UCSD-AML1 (cell line): ENCODE results near the gene CEP128.

Experiments used
- DNase-seq: peaks from one replicate; lab custom pipeline; 2025; ENCODE audit not compliant: unreplicated experiment; lab: John Stamatoyannopoulos, UW

Gene CEP128

DNA sequence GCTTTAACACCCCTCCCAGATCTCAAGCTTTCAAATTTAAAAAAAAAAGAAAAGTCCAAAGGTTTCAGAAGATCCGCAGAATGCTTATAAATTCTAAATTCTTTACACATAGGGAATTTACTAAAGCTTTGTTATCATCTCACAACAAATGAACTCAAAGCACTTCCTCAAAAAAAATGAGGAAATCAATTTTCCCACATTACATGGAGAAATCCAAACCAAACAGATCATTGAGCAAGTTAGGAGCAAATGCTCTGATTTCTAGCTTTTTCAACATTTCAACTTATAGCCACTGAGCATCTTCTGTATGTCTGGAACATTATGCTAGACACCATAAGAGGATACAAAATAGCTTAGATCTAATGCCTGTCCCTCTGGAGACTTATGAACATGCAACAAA, 161.0 kb downstream of the CEP128 start:
- no peak for DNase-seq

DNA sequence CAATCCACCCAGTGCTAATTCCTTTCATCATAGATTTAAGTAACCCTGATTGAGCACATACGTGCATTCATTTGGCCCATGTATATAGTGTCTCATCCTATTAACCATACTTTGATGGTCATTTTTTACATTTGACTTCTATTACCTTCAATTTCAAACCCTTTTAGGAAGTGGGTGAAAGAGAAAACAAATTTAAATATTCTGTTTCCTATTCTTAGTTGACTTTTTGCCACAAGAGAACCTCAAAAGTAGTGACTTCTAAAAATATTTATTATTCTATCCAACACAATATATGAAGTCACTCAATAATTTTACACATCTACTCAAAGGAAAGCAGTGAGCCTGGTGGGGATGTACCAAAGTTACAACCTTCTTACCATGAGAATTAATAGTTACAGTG, 164.9 kb downstream of the CEP128 start:
- no peak for DNase-seq

DNA sequence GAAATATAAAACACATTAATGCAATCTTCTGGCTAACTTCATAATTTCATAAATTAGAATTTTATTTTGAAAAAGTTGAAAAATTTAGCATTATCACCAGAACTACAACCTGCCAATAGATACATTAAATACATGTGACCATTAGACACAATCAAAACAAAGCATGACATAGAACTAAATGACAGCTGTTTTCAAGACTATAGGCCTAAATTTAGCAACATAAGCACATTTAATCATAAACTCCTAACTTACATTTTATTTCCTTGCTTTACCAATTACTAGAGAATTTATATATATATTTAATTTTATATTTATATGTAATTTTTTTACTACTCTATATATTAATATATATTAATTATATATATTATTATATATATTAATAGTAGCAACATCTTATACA, 165.4 kb downstream of the CEP128 start:
- DNase-seq = no peak

DNA sequence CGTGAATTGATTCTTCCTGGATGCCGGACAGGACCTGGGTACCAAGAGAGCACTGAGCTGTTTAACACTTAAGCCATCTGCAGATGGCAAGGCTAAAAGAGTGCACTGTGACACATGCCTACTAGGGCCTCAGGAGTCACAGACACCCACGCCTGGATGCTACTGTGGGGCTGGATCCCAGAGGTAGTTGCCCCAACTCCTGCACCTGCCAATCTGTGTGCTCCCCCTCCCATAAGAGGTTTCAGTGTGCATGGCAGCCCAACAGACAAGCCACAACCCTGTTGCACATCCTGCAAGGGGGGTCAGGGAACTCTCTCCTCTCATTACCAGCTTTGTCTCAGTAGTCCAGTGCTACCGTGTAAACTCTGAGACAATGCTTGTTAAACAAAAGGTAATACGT, 169.0 kb downstream of the CEP128 start:
- DNase-seq = no peak

DNA sequence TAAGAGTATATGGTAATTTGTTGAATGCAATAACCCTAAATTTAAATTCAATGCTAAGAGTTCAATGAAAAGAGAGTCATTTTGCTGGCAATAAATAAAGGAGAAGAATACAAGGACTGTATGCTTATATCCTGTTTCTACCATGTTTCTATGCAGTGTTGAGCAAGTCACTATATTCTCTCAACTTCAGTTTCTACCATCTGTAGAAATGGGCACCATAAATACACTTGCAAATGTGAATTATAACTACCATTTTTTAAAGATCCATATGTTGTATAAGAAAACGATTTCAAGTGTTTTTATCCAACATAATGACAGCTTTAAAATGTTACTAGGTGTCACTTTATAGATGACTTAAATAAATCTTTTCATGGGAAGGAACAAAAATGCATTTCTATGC, 170.3 kb downstream of the CEP128 start:
- DNase-seq = no peak

DNA sequence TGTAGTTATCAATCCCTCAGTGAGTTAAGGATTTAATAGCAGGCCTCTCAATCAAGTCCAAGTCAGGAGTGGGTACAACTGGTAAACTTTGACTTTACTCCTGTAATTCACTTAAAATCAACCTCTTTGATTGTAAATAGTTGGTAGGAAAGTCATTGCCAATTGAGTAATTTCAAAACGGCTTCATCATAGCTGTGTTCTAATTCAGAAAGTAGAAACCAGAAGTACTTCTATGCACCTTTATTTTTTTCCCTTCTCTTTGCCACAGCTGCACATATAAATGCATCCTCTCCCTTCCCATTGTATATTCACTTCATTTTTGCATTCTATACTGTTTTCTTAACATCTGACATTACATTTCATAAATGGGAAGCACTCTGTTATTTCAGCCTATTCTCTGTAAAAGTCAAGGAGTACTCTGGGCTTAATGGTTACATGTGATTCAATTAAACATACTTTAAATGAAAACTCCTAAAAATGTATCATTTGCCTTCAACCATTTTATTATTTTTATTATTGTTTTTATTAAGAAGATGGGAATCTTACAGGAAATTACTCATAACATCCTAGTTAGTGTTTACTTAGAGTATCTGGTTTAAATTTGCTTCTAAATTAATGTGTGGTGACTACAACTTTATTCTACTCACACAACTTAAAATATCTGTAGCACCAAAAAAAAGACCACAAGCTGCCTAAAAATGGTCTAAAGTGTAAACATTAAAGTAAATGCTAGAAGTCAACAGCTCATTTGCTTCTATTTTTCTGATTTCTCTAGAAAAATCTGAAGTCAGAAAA, 171.2 kb downstream of the CEP128 start:
- DNase-seq = no peak

DNA sequence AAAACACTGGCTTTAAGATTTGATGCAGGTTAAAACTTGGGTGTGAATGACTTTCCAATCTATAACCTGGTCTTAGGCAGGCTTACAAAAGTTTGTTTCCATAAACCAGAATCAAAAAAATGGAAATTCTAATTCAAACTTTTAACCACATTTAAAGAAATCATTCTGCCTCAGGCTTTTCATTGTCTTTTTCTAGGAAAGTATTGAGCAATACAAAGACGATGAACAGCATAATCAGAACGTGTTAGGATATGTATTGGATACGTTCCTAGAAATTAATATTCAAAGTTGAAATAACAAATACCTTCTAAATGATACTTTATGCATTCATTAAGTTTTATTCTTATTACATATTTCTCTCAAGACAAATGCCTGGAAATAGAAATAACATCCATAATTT, 172.9 kb downstream of the CEP128 start:
- no peak for DNase-seq

DNA sequence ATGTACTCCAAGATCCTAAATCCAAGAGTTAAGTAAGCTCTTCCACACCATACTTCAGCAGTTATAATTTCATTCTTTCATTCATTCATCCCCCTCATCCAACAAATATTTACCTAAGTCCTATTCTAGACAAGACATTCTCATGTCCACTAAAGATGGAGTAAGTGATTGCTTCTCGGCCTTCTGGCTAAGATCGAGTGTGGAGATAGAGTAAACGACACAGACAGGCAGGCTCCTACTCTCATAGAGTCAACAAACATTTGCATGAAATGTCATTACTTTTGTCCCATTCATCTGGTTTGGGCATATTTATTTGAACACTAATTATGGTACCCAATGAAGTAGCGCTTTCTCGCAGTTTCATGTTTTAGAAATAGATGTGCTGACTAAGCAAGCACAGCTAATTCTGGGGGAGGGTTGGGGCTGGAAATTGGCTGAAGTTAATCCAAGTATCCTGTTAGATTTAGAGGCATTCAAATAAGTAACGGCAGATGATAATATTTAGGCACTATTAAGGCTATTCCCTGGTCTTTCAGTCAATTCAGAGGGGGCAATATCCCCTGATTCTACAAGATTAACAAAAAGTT, 176.5 kb downstream of the CEP128 start:
- no peak for DNase-seq

DNA sequence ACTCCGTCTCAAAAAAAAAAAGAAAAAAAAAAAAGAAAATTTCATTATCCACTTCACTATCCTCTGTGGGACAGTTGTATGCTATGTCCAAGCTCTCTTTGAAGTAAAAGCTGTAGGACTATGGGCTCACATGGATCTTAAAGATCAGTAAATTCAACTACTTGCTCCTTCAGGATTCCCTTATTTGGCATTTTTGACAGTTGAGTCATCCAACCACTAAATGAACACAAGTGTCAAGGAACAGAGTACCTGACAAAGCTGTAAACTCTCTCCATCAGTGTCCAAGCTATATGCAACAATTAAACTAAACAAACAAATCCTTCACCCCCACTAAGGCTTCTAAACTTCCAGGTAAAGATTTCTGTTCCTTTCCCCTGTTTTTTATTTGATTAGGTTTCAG, 177.0 kb downstream of the CEP128 start:
- DNase-seq = no peak

DNA sequence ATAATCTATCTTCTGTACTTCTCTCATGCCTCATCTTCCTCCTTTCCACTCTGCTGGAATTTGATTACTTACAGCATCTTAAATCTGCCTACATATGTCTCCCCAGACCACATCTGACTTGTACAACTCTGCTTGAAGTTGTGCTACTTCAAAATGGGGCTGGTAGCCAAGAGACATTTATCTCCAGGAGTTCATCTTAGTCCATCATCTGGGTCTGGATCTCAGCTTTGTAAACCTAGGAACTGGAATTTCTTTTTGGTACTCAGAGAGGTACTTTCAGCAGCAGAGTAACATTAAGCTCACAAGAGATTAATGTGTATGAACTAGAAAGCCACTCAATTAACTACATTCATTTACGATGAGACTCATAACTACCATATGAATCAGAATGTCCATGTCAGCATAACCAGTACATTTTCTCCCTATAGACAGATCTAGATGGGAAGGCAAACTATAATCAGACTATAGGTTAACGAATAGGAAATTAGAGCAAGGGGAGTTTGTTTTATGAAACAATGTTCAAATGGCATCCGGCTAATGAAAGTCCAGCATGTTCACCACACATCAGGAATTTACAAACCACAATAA, 178.8 kb downstream of the CEP128 start:
- DNase-seq = no peak

DNA sequence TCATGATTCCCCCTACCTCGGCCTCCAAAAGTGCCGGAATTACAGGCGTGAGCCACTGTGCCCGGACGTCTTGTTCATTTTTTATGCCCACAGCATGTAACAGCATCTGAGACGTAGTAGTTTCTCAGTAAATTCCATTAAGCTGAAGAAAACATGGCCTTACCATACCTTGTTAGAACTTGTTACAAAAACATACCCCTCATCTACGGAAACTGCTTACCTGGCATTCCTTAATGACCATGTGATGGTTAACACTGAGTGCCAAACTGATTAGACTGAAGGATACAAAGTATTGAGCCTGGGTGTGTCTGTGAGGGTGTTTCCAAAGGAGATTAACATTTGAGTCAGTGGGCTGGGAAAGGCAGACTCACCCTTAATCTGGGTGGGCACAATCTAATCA, 186.8 kb downstream of the CEP128 start:
- no peak for DNase-seq

DNA sequence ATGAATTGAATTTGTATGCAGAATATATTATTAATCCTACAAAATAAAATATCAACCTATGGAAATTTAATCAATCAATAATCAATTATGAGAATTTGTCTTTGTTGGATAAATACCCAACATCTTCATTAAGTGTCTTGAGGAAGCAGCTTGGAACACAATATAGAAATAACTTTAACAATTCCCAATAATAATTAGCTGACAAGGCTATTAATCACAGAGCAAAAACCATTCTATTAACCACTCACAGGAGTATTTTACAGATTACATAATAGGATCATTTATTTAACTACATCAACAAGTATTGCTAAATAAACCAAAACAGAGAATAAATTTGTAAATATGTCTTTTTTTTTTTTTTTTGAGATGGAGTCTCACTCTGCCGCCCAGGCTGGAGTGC, 190.3 kb downstream of the CEP128 start:
- DNase-seq = no peak

DNA sequence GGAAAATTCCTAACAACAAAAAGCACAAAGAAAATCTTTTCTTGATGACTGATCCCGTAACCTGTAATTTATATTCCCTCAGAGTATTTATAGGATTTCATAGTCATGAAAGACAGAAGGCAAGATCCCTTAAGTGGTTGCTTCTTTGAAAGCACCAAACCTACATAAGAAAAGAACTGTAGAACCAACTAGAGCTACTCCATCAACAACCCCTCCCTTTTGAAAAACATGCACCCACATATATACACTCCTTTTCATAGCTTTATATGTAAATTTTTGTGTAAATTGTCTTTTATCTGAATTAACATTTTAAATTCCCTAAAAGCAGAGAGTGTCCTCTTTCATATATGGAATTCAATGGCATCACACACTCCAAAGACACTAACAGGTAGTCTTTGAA, 215.3 kb downstream of the CEP128 start:
- DNase-seq = no peak

DNA sequence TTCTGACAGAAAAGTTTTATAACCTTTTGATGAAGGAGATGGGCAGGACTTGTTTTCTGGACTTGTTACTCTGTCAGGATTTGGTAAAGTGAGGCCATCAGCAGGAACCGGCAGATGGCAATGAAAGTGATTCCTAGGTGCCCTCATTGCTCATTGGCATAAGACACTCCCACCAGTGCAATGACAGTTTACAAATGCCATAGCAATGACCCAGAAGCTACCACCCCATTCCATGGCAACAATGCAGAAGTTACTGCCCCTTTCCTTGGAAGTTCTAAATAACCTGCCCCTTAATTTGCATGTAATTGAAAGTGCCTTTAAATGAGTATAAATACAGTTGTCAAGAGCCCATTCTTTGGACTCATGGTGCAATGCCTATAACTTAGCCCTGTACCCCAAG, 222.6 kb downstream of the CEP128 start:
- DNase-seq = no peak

DNA sequence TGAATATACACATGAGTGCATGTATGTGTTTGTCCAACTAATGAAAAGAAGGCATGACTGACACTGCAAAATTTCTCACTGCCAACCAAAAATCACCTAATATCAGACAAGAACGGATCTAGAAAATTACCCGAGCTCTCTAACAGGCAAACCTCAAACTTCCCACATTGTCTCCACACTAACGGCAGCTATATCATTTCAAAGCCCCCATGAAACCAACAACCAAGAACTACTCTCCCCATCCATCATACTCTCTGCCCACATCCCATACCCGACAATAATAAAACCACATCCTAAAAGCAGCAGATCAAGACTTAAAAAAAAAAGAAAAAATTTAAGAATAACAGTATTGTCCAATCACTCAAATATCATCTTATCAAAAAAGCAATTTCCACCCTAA, 227.1 kb downstream of the CEP128 start:
- DNase-seq = no peak

DNA sequence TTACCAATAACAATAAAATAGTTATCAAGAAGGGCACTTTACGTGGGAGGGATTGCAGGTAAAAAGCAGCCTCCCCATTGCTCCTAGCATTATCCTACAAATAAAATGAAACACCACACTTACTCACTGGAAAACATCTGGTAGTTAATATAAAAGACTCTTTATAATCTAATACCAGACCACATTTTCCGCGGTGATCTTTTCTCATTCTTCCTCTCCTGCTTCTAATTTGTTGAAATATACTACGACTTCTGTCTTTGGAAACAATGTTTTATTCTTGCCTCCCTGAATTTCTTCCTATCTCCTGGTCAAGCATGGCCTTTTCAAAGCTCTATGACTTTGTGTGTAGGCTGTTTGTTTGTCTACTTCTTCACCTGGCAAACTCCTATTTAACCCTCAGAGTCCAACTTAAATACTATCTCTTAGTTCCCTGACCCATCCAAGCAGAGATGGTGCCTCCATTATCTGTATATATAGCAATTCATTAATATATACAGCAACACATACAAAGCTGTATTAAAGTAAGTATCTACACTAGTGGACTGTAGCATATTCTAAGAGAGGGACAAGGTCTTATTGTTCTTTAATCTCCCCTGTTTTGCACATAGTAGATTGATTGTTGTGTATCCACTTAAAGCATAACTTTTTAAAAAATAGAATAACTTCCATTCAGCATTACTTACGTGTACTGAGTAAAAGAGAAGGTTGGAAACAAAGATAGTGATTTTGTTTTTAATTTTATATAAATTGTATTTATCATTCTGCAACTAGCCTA, 228.3 kb downstream of the CEP128 start:
- no peak for DNase-seq

DNA sequence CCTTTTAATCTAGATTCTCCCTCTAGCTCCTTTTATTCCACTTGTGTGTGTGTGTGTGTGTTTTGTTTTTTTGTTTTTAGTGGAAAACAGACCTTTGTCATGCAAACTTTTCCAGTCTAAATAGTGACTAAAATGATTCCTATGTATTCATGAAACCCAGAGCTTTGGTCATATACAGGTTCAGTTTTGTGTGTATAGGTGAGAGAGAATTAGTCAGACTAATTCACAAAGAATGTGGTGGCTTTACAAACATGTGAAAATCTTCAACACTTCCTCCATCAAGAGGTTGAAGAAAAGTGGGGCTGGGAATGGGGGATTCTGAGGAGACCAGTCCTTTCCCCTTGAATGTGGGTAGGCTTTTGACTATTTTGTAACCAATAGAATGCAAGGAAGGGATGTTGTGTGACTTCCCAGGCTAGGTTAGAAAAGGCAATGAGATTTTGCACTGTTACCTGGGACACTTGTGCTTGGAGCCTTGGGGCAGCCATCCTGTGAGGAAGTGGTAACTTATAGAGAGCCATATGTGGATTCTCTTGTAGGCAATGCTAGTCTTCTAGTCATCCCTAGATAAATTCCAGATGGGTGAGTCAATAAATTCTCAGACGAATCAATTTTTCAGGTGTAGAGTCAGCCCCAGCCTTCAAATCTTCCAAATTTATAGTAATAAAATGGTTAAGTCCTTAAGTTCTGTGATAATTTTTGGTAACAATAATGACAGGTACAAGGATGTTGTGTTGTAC, 236.1 kb downstream of the CEP128 start:
- no peak for DNase-seq

DNA sequence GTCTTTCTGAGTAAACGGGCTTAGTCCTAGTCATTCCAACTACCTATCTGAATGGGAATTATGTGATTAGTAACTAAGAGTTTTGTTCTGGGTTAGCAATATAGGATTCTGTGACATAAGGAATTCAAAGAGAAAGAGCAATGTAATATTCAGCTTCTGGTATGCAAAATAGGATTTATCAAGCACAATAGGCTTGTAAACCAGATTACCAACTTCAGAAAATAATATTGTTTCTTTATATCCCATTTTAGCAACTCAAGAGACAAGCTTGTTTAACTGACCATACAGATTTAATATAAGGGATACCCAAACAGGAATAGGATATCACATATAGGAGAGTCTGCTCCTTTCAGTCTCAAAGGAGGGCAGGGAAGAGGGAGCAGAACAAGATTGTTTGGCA, 240.9 kb downstream of the CEP128 start:
- DNase-seq = no peak

DNA sequence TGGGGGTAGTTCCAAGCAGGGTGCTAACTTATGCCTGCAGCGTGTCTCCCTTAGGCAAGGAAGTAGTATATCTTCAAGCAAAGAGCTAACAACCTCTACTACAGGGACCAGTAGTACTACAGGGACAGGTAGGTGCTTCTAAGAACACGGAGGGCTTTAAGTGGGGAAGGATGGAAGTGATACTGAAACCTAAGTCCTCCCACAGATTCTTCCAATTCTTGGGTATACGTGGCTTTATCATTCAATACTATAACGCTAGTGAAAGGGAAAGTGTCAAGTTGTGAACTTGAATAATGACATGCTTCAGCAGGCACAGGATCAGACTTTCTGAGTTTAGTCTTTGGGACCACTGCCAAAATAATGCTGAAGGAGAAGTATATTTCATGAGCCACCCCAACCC, 241.7 kb downstream of the CEP128 start:
- DNase-seq = no peak

DNA sequence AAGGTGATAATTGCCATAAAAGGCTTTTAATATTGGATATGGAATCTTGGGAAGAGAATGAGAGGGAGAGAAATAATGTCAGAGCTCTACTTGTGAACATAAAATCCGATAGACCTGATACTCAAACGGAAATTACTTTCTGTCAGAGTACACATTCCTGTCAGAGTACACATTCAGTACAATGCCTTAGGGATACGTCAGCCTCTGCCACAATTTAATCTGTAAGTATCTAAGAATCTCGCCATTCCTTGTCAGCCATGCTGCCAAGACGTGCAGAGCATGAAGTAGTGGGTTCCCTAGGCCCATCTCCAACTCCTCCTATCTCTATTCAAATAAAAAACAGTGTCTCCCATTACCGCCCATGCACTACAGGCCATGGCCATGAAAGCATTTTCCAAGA, 242.6 kb downstream of the CEP128 start:
- no peak for DNase-seq

DNA sequence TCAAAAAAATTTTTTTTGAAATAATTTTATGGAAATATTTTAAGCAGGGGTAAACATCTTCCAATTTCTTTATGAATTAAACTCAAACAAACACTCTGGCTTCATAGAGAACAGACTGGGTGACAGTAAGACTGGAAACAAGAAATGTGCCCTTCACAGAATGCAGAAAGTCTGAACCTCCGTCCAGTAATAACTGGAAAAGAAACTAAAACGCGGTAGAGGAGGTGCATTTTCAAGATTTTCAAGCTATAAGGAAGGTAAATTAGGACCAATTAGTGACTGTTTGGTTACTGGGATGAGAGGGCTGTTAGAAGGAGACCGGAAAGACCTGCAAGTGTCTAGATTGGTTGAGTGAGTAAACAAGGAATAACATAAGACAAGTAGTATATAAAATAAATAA, 245.7 kb downstream of the CEP128 start:
- no peak for DNase-seq
